Liver (tissue), 9 donors: Measurements from ENCODE around the gene CPT1A. TPM values are rescaled to one million over a fixed set of nuclear protein-coding genes. Genes with fewer than 3 reads are reported as not detected.

ENCODE experiments used
- DNase-seq: peaks from one replicate; pipeline ENCODE4 v3.0.0-alpha.2; 2017; ENCODE audit warnings: low spot score
- H3K27ac ChIP-seq, 2 donors: one replicate each; pipeline ENCODE4 v1.7.0; 2013; ENCODE audit warnings: inconsistent platforms in 2 of 2, low read length in 2 of 2, control low read depth in 1 of 2, low read depth in 1 of 2, mild to moderate bottlenecking in 1 of 2
- H3K27me3 ChIP-seq, 4 donors: one replicate each; pipeline versions ENCODE4 v1.6.1 to v1.7.0; 2013; ENCODE audit warnings: low read length in 3 of 4, inconsistent platforms in 1 of 4, mild to moderate bottlenecking in 1 of 4, moderate library complexity in 1 of 4; ENCODE audit not compliant: control insufficient read depth in 4 of 4, insufficient read depth in 4 of 4
- H3K36me3 ChIP-seq, 4 donors: one replicate each; pipeline versions ENCODE4 v1.6.1 to v1.7.0; 2013; ENCODE audit warnings: low read length in 3 of 4, mild to moderate bottlenecking in 3 of 4, low read depth in 1 of 4, moderate library complexity in 1 of 4; ENCODE audit not compliant: control insufficient read depth in 4 of 4, insufficient read depth in 3 of 4
- H3K4me1 ChIP-seq, 4 donors: one replicate each; pipeline versions ENCODE4 v1.6.1 to v1.7.0; 2013; ENCODE audit warnings: low read length in 3 of 4, mild to moderate bottlenecking in 3 of 4, moderate library complexity in 1 of 4; ENCODE audit not compliant: control insufficient read depth in 4 of 4, insufficient read depth in 4 of 4
- H3K4me3 ChIP-seq, 3 donors: one replicate each; pipeline versions ENCODE4 v1.6.1 to v1.7.0; 2013; ENCODE audit warnings: low read length in 3 of 3, control low read depth in 1 of 3, low read depth in 1 of 3, mild to moderate bottlenecking in 1 of 3
- H3K9ac ChIP-seq, 2 donors: one replicate each; pipeline ENCODE4 v1.7.0; 2013; ENCODE audit warnings: low read length in 2 of 2, mild to moderate bottlenecking in 2 of 2, moderate library complexity in 2 of 2, control low read depth in 1 of 2, low read depth in 1 of 2
- H3K9me3 ChIP-seq, 4 donors: one replicate each; pipeline versions ENCODE4 v1.6.1 to v1.7.0; 2013; ENCODE audit warnings: low read length in 3 of 4; ENCODE audit not compliant: control insufficient read depth in 4 of 4
- EGR1 ChIP-seq, 2 donors: IDR thresholded peaks; 2 replicates each; pipeline ENCODE4 v1.6.1; 2016 to 2018; ENCODE audit warnings: antibody characterized with exemption in 2 of 2, low read depth in 2 of 2
- FOXA1 ChIP-seq: IDR thresholded peaks from 2 replicates; pipeline ENCODE4 v1.6.1; 2016; ENCODE audit warnings: antibody characterized with exemption
- FOXA2 ChIP-seq: IDR thresholded peaks from 2 replicates; pipeline ENCODE4 v1.6.1; 2016; ENCODE audit warnings: antibody characterized with exemption
- GABPA ChIP-seq, 2 donors: IDR thresholded peaks in 1 of 2; conservative IDR thresholded peaks in 1 of 2; 2 replicates each; pipeline ENCODE4 v1.6.1; 2016; ENCODE audit warnings: antibody characterized with exemption in 2 of 2, mild to moderate bottlenecking in 1 of 2, moderate library complexity in 1 of 2
- HNF4A ChIP-seq, 2 donors: conservative IDR thresholded peaks; 2 replicates each; pipeline ENCODE4 v1.6.1; 2016; ENCODE audit warnings: antibody characterized with exemption in 2 of 2, mild to moderate bottlenecking in 2 of 2
- HNF4G ChIP-seq: IDR thresholded peaks from 2 replicates; pipeline ENCODE4 v1.6.1; 2016; ENCODE audit warnings: antibody characterized with exemption
- JUND ChIP-seq, 2 donors: IDR thresholded peaks; 2 replicates each; pipeline ENCODE4 v1.6.1; 2016; ENCODE audit warnings: antibody characterized with exemption in 2 of 2
- NR2F2 ChIP-seq: IDR thresholded peaks from 2 replicates; pipeline ENCODE4 v1.6.1; 2016; ENCODE audit warnings: antibody characterized with exemption
- RAD21 ChIP-seq, 2 donors: IDR thresholded peaks; 2 replicates each; pipeline ENCODE4 v1.6.1; 2016; ENCODE audit warnings: antibody characterized with exemption in 2 of 2, mild to moderate bottlenecking in 2 of 2
- RXRA ChIP-seq, 2 donors: IDR thresholded peaks; 2 replicates each; pipeline ENCODE4 v1.6.1; 2017 to 2018; ENCODE audit warnings: antibody characterized with exemption in 2 of 2, mild to moderate bottlenecking in 1 of 2
- SP1 ChIP-seq: IDR thresholded peaks from 2 replicates; pipeline ENCODE4 v1.6.1; 2018; ENCODE audit warnings: antibody characterized with exemption, mild to moderate bottlenecking
- TAF1 ChIP-seq: conservative IDR thresholded peaks from 2 replicates; pipeline ENCODE4 v1.6.1; 2016; ENCODE audit warnings: antibody characterized with exemption, mild to moderate bottlenecking
- YY1 ChIP-seq: IDR thresholded peaks from 2 replicates; pipeline ENCODE4 v1.6.1; 2016; ENCODE audit warnings: antibody characterized with exemption, mild to moderate bottlenecking
- ZBTB33 ChIP-seq: IDR thresholded peaks from 2 replicates; pipeline ENCODE4 v1.6.1; 2016; ENCODE audit warnings: antibody characterized with exemption
- WGBS: extraction: QIAGEN DNeasy Blood & Tissue Kit; methylation state at CpG from one replicate; pipeline ENCODE4 v1.1.7; 2013; 5-methylcytosine and 5-hydroxymethylcytosine counted together
- polyA plus RNA-seq, 2 donors: library from polyadenylated mRNA; stranded (reverse) in 1 of 2; unstranded in 1 of 2; fragments of 200-250 nt in 1 of 2; fragments of >200 nt in 1 of 2; fragmentation: Nextera tagmentation in 1 of 2; extraction: Ambion mirVana in 1 of 2; gene quantifications; one replicate each; pipeline versions ENCODE4 v1.2.1 to v1.2.3, GENCODE V29; 2013 to 2015
- total RNA-seq, 2 donors: library from RNA; depleted of rRNA; stranded (reverse); fragments of >200 nt; gene quantifications; one replicate each; pipeline ENCODE4 v1.2.3, GENCODE V29; 2014
- TF ChIP-seq, protein P1 (sequence below): IDR thresholded peaks from 2 replicates; pipeline ENCODE4 v1.6.1; 2016; ENCODE audit warnings: antibody characterized with exemption
- TF ChIP-seq, protein P2 (sequence below): fragments of 150-350 bp; IDR thresholded peaks from 2 replicates; pipeline ENCODE4 v1.5.1; 2017; ENCODE audit warnings: improper control_type of control experiment, low read depth, low read length; ENCODE audit not compliant: missing input control
- TF ChIP-seq, protein P3 (sequence below): IDR thresholded peaks from 2 replicates; pipeline ENCODE4 v1.6.1; 2016; ENCODE audit warnings: antibody characterized with exemption, mild to moderate bottlenecking
- TF ChIP-seq, protein P4 (sequence below): IDR thresholded peaks from 2 replicates; pipeline ENCODE4 v1.6.1; 2016; ENCODE audit warnings: antibody characterized with exemption
- donor health status: healthy.
- donor health status: healthy.
- donor health status: healthy.
- donor health status: healthy.
- donor health status: healthy.

Gene CPT1A
- total and polyA plus RNA-seq, 4 donors = 17.2 to 232 (median 61.0) TPM

GRCh38 chr11:68759991-68760390 is 81.7 kb downstream of the CPT1A start:
- TF ChIP-seq, protein P1, sequence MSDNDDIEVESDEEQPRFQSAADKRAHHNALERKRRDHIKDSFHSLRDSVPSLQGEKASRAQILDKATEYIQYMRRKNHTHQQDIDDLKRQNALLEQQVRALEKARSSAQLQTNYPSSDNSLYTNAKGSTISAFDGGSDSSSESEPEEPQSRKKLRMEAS = no peak
- TF ChIP-seq FOXA1 (no peak), HNF4G (no peak), YY1 (no peak), ZBTB33 (no peak), GABPA (IDR thresholded peaks at IDR 0.05 in 1 of 2, conservative IDR thresholded peaks at IDR 0.05 in 1 of 2) (no peak), NR2F2 (no peak), HNF4A (conservative IDR thresholded peaks at IDR 0.05) (no peak), SP1 (no peak), RAD21 (IDR thresholded peaks at IDR 0.05) (no peak), RXRA (IDR thresholded peaks at IDR 0.05) (no peak), EGR1 (IDR thresholded peaks at IDR 0.05; ENCODE audit: low read depth in 2 of 2) (no peak), TAF1 (no peak), FOXA2 (no peak), JUND (IDR thresholded peaks at IDR 0.05) (no peak)
- TF ChIP-seq, protein P2, sequence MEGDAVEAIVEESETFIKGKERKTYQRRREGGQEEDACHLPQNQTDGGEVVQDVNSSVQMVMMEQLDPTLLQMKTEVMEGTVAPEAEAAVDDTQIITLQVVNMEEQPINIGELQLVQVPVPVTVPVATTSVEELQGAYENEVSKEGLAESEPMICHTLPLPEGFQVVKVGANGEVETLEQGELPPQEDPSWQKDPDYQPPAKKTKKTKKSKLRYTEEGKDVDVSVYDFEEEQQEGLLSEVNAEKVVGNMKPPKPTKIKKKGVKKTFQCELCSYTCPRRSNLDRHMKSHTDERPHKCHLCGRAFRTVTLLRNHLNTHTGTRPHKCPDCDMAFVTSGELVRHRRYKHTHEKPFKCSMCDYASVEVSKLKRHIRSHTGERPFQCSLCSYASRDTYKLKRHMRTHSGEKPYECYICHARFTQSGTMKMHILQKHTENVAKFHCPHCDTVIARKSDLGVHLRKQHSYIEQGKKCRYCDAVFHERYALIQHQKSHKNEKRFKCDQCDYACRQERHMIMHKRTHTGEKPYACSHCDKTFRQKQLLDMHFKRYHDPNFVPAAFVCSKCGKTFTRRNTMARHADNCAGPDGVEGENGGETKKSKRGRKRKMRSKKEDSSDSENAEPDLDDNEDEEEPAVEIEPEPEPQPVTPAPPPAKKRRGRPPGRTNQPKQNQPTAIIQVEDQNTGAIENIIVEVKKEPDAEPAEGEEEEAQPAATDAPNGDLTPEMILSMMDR = no peak
- TF ChIP-seq, protein P3, sequence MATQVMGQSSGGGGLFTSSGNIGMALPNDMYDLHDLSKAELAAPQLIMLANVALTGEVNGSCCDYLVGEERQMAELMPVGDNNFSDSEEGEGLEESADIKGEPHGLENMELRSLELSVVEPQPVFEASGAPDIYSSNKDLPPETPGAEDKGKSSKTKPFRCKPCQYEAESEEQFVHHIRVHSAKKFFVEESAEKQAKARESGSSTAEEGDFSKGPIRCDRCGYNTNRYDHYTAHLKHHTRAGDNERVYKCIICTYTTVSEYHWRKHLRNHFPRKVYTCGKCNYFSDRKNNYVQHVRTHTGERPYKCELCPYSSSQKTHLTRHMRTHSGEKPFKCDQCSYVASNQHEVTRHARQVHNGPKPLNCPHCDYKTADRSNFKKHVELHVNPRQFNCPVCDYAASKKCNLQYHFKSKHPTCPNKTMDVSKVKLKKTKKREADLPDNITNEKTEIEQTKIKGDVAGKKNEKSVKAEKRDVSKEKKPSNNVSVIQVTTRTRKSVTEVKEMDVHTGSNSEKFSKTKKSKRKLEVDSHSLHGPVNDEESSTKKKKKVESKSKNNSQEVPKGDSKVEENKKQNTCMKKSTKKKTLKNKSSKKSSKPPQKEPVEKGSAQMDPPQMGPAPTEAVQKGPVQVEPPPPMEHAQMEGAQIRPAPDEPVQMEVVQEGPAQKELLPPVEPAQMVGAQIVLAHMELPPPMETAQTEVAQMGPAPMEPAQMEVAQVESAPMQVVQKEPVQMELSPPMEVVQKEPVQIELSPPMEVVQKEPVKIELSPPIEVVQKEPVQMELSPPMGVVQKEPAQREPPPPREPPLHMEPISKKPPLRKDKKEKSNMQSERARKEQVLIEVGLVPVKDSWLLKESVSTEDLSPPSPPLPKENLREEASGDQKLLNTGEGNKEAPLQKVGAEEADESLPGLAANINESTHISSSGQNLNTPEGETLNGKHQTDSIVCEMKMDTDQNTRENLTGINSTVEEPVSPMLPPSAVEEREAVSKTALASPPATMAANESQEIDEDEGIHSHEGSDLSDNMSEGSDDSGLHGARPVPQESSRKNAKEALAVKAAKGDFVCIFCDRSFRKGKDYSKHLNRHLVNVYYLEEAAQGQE = no peak
- TF ChIP-seq, protein P4, sequence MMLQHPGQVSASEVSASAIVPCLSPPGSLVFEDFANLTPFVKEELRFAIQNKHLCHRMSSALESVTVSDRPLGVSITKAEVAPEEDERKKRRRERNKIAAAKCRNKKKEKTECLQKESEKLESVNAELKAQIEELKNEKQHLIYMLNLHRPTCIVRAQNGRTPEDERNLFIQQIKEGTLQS = no peak
- H3K9me3 ChIP-seq = no peaks in the 10 kb centered on the region
- H3K9ac ChIP-seq = no peak overlapping the region
- no peaks in the 10 kb centered on the region for H3K27me3 ChIP-seq
- peaks cover 41 to 76% (median 57%) of the 10 kb centered on the region in 4 donors for H3K36me3 ChIP-seq
- H3K4me1 ChIP-seq = no peaks in the 10 kb centered on the region
- no peak overlapping the region for H3K4me3 ChIP-seq
- H3K27ac ChIP-seq = no peak overlapping the region
- DNase-seq = no peak
- WGBS = 94% methylated on average over 15 of the region's 15 CpGs
